ENCODE results near the gene RACGAP1. TPM values are rescaled to one million over a fixed set of nuclear protein-coding genes. Genes with fewer than 3 reads are reported as not detected.

The RACGAP1 gene
- total RNA-seq, 1 experiment from 2014 or later, result 147 TPM

DNA sequence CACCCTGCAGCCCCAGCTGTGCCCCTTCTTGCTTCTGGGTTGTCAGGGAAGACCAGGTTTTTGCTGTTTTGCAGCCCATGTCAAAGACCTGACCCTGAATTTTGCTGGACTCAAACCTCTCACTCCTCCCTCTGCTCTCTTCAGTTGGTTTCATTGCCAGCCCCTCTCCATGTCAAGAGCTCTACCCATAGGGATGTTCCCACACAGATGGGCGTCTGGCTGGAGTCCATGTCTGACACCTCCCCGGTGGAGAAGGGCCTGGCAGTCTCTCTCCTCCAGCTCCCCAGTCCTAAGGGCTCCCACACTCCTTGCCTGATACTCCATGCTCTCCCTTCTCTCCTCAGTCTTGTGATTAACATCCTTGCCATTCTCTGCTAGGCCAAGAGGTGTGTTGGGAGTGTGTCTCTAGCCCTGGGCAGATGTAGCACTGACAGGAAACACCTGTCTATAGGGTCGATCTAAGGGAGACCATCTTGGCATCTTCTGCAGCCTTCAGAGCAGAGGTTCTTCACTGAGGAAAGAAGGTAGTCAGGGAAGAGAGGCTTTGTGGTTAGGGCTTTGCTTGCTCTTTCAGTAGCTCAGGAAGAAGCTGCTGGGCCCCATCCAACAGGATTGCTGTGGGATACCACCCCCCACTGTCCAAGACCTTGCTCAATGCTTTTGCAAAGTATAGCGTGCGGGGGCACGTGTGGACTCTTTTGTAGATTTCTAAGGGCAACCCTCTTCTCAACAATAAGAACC is 36.8 kb upstream of the RACGAP1 start:
- CTCF ChIA-PET, result no interaction called here
- DNase-seq (ENCODE audit: low read depth, low spot score) (no peak), ATAC-seq (no peak)
- Histone ChIP-seq H3K4me1 (ENCODE audit: control insufficient read depth, insufficient read depth, low read length) (0 out of 2 replicates have a peak, but pooled peaks cover 3% of the 10 kb centered on the region), H3K4me3 (ENCODE audit: low read depth in 2 of 2, low read length in 2 of 2) (no peak overlapping the region), H3K27me3 (ENCODE audit: control insufficient read depth, insufficient read depth, low read length) (no peaks in the 10 kb centered on the region), H3K27ac (ENCODE audit: low read length) (no peak overlapping the region), H3K9me3 (ENCODE audit: control insufficient read depth, insufficient read depth, low read depth, low read length) (no peaks in the 10 kb centered on the region), H3K36me3 (ENCODE audit: control insufficient read depth, insufficient read depth, low read length) (no peaks in the 10 kb centered on the region)
- in situ Hi-C loops (cut with HindIII; ENCODE audit: low pct_unique_long_range_greater_than_20kb, low sequenced_read_pairs) (no loop called here), intact Hi-C loops (cut with micrococcal nuclease; ENCODE audit: unreplicated experiment) (no loop called here)
- TF ChIP-seq POLR2AphosphoS5 (IDR thresholded peaks at IDR 0.05; ENCODE audit: low read depth, low read length) (no peak), TCF7L2 (IDR thresholded peaks at IDR 0.05; ENCODE audit: low read depth, low read length) (no peak), SIN3A (IDR thresholded peaks at IDR 0.05; ENCODE audit: borderline replicate concordance, insufficient read depth, low read depth, low read length) (no peak)
- TF ChIP-seq, protein P1, sequence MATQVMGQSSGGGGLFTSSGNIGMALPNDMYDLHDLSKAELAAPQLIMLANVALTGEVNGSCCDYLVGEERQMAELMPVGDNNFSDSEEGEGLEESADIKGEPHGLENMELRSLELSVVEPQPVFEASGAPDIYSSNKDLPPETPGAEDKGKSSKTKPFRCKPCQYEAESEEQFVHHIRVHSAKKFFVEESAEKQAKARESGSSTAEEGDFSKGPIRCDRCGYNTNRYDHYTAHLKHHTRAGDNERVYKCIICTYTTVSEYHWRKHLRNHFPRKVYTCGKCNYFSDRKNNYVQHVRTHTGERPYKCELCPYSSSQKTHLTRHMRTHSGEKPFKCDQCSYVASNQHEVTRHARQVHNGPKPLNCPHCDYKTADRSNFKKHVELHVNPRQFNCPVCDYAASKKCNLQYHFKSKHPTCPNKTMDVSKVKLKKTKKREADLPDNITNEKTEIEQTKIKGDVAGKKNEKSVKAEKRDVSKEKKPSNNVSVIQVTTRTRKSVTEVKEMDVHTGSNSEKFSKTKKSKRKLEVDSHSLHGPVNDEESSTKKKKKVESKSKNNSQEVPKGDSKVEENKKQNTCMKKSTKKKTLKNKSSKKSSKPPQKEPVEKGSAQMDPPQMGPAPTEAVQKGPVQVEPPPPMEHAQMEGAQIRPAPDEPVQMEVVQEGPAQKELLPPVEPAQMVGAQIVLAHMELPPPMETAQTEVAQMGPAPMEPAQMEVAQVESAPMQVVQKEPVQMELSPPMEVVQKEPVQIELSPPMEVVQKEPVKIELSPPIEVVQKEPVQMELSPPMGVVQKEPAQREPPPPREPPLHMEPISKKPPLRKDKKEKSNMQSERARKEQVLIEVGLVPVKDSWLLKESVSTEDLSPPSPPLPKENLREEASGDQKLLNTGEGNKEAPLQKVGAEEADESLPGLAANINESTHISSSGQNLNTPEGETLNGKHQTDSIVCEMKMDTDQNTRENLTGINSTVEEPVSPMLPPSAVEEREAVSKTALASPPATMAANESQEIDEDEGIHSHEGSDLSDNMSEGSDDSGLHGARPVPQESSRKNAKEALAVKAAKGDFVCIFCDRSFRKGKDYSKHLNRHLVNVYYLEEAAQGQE (IDR thresholded peaks at IDR 0.05; ENCODE audit: insufficient read depth in 1 of 2, low read depth in 2 of 2, low read length in 1 of 2), result no peak
- TF ChIP-seq, protein P2, sequence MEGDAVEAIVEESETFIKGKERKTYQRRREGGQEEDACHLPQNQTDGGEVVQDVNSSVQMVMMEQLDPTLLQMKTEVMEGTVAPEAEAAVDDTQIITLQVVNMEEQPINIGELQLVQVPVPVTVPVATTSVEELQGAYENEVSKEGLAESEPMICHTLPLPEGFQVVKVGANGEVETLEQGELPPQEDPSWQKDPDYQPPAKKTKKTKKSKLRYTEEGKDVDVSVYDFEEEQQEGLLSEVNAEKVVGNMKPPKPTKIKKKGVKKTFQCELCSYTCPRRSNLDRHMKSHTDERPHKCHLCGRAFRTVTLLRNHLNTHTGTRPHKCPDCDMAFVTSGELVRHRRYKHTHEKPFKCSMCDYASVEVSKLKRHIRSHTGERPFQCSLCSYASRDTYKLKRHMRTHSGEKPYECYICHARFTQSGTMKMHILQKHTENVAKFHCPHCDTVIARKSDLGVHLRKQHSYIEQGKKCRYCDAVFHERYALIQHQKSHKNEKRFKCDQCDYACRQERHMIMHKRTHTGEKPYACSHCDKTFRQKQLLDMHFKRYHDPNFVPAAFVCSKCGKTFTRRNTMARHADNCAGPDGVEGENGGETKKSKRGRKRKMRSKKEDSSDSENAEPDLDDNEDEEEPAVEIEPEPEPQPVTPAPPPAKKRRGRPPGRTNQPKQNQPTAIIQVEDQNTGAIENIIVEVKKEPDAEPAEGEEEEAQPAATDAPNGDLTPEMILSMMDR (IDR thresholded peaks at IDR 0.05), result no peak
- no TSS peak for BruUV-seq (replicated peaks)
- POLR2A ChIA-PET, result interaction anchor here (0.6 kb wide), 1 partner anchor 91 kb away, joined by 3 read pairs; no protein-coding TSS in a partner anchor

DNA sequence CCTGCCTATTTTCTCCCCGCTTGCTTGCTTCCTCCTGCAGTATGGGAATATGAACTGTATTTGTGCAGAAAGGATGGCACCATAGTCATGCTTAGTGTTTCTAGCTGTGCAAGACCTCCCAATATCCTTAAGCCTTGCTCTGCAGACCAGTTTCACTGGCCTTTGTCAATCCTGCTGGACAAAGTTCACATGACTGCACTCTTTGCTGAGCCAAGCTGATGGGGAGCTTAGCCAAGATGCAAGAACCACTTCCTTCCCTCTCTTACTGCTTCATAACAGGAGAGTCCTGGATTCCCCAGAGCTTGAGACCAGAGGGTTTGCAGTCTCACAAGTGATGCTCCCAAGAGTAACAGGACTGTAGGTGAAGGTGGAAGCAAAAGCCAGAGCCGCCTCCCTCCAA is 35.9 kb upstream of the RACGAP1 start:
- intact Hi-C loops (cut with micrococcal nuclease; ENCODE audit: unreplicated experiment), result no loop called here
- Histone ChIP-seq H3K4me1 (ENCODE audit: control insufficient read depth, insufficient read depth, low read length) (peaks cover 10% of the 10 kb centered on the region), H3K27ac (ENCODE audit: low read length) (no peak overlapping the region), H3K9me3 (ENCODE audit: control insufficient read depth, insufficient read depth, low read depth, low read length) (no peaks in the 10 kb centered on the region), H3K4me3 (ENCODE audit: low read depth in 2 of 2, low read length in 2 of 2) (no peak overlapping the region), H3K36me3 (ENCODE audit: control insufficient read depth, insufficient read depth, low read length) (no peaks in the 10 kb centered on the region), H3K27me3 (ENCODE audit: control insufficient read depth, insufficient read depth, low read length) (0 out of 2 replicates have a peak, but pooled peaks cover 4% of the 10 kb centered on the region)
- in situ Hi-C loops (cut with HindIII; ENCODE audit: low pct_unique_long_range_greater_than_20kb, low sequenced_read_pairs), result no loop called here
- no peak for DNase-seq (ENCODE audit: low read depth, low spot score)
- TF ChIP-seq, protein P2 (IDR thresholded peaks at IDR 0.05), result no peak
- TF ChIP-seq SIN3A (IDR thresholded peaks at IDR 0.05; ENCODE audit: borderline replicate concordance, insufficient read depth, low read depth, low read length) (no peak), POLR2AphosphoS5 (IDR thresholded peaks at IDR 0.05; ENCODE audit: low read depth, low read length) (no peak), TCF7L2 (IDR thresholded peaks at IDR 0.05; ENCODE audit: low read depth, low read length) (no peak)
- TF ChIP-seq, protein P1 (IDR thresholded peaks at IDR 0.05; ENCODE audit: insufficient read depth in 1 of 2, low read depth in 2 of 2, low read length in 1 of 2), result no peak
- ChIA-PET CTCF (no interaction called here), POLR2A (no interaction called here)
- no TSS peak for BruUV-seq (replicated peaks)
- no peak for ATAC-seq
